ENCODE measurements around the gene KLHL25.
A peak's percentile ranks its signal among the peaks of the same experiment; 100 is the strongest.

The KLHL25 gene

DNA sequence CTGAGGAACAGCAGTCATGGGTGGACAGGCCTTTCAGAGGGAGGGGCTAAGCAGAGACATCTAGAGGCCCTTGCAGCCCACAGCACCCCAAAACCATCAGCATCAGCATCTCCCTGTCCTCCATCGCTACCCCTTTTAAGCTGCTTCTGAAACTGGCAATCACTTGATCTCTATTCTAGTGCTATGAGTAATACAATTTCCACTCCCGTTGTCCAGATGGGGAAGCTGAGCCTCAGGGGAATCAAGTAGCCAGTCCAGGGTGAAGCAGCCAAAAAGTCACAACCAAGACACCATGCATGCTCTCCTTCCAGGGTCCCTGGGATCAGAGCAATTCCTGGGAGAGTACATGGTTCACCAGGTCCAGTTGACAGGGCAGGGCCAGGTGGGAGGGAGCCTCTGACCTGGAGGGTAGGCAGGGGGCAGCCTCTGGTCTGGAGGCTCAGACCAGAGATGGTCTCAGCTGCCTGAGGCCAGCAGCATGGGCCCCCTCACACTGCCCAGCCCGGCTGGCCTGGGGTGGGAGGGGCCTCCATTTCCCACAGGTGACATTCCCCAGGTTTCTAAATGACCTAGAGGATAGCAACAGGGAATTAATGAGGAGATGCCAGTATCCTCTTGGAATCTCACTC is 30.0 kb downstream of the KLHL25 start:
- H3K4me1 ChIP-seq (ENCODE audit: control insufficient read depth, insufficient read depth, low read length), result peaks cover 49% of the 10 kb centered on the region
- H3K9me3 ChIP-seq (ENCODE audit: control insufficient read depth in 2 of 2, low read length in 2 of 2), result no peaks in the 10 kb centered on the region
- H3K36me3 ChIP-seq (ENCODE audit: control insufficient read depth in 2 of 2, insufficient read depth in 2 of 2, low read length in 2 of 2), result peaks cover 0 to 3% of the 10 kb centered on the region in 2 donors
- no peak overlapping the region for H3K9ac ChIP-seq (ENCODE audit: low read length in 2 of 2)
- H3K27ac ChIP-seq (ENCODE audit: low read length), result peak overlapping the region; percentile 90
- no peaks in the 10 kb centered on the region for H3K27me3 ChIP-seq (ENCODE audit: control insufficient read depth in 1 of 2, insufficient read depth in 2 of 2, low read length in 2 of 2)
- H3K4me3 ChIP-seq (ENCODE audit: low read length in 2 of 2), result no peak overlapping the region

DNA sequence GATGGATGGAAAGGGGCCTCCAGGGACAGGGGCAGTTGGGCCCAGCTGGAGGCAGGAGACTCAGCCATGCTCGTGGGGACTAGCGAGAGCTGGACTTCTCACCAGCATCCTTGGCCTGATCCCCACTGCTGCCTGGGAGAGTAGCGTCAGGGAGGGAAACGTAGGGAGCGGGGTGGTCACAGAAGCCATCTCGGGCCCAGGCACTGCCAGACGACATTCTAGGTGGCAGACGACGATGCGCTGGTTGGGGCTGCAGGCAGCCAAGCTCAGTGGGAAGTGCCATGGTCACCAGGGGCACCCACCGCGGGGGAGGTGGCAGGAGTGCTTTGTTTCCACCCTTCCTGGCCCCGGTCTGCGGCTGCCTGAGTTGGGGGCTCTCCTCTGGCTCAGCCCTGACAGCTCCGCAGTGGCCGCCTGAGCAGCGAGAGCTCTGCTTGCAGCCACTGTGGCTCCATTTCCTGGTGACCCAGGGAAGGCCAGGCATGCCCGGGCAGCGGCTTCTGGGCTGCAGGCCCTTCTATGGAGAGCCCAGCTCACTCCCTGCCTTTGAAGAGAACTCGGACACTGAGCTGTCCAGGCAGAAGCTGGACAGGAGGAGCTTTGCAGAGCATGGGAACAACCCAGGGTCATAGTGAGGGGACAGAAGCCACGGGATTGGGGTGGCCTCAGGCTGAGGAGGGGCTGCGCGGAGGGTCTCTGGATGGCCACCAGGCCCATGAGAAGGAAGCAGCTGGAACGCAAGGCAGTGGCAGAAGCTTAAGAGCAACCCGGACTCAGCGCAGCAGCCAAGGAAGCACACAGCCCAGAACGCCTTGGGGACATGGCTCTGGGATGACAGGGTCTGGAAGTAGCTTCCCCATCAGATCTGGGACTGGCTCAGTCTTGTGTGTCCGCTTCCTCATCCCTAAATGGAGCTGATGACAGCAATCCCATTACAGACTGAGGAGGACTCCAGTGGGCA is 30.8 kb downstream of the KLHL25 start:
- no peak overlapping the region for H3K9ac ChIP-seq (ENCODE audit: low read length in 2 of 2)
- H3K27me3 ChIP-seq (ENCODE audit: control insufficient read depth in 1 of 2, insufficient read depth in 2 of 2, low read length in 2 of 2), result no peaks in the 10 kb centered on the region
- peaks cover 54% of the 10 kb centered on the region for H3K4me1 ChIP-seq (ENCODE audit: control insufficient read depth, insufficient read depth, low read length)
- no peaks in the 10 kb centered on the region for H3K9me3 ChIP-seq (ENCODE audit: control insufficient read depth in 2 of 2, low read length in 2 of 2)
- no peaks in the 10 kb centered on the region for H3K36me3 ChIP-seq (ENCODE audit: control insufficient read depth in 2 of 2, insufficient read depth in 2 of 2, low read length in 2 of 2)
- no peak overlapping the region for H3K4me3 ChIP-seq (ENCODE audit: low read length in 2 of 2)
- H3K27ac ChIP-seq (ENCODE audit: low read length), result peak overlapping the region; percentile 90

DNA sequence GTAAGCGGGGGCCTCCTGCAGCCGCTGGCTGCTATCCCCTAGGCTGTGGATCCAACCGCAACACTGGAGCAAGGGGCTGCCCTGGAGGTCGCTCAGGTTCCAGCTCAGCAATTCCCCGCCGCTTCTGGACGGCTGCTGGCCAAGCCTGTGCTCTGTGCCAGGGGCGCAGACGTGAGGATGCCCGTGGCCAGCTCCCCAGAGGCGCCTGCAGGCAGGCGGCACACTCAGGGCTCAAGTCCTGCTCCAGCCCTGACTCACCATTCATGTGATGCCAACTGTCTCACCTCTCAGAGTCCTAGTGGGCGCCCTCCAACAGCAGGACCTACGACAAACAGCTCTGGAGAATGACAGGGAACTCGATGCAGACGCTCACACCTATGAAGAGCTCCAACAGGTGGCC is 31.6 kb downstream of the KLHL25 start:
- peak overlapping the region; percentile 90 for H3K27ac ChIP-seq (ENCODE audit: low read length)
- H3K27me3 ChIP-seq (ENCODE audit: control insufficient read depth in 1 of 2, insufficient read depth in 2 of 2, low read length in 2 of 2), result no peaks in the 10 kb centered on the region
- no peak overlapping the region for H3K9ac ChIP-seq (ENCODE audit: low read length in 2 of 2)
- H3K4me3 ChIP-seq (ENCODE audit: low read length in 2 of 2), result peak overlapping the region in 1 of 2 donors; percentile 22
- H3K9me3 ChIP-seq (ENCODE audit: control insufficient read depth in 2 of 2, low read length in 2 of 2), result no peaks in the 10 kb centered on the region
- H3K36me3 ChIP-seq (ENCODE audit: control insufficient read depth in 2 of 2, insufficient read depth in 2 of 2, low read length in 2 of 2), result no peaks in the 10 kb centered on the region
- peaks cover 60% of the 10 kb centered on the region for H3K4me1 ChIP-seq (ENCODE audit: control insufficient read depth, insufficient read depth, low read length)

DNA sequence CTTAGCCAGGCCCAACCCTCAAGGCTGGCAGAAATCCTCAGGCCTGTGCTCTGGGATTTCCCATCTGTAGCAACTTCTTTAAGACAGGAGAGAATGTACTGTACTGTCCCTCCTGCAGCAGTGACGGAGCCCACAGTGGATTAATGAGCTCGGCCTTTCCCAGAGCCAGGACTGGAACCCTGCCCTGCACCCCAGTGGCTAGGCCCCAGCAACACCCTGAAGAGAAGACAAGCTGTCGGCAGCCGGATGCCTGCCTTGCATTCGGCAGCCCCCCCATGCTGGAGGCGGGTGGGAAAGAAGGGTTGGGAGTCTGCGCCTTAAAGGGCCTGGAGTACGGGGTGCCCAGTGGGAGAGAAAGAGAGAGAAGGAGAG is 32.0 kb downstream of the KLHL25 start:
- Histone ChIP-seq H3K27ac (ENCODE audit: low read length) (peak overlapping the region; percentile 90), H3K9ac (ENCODE audit: low read length in 2 of 2) (peak overlapping the region; percentile 47 to 51), H3K4me1 (ENCODE audit: control insufficient read depth, insufficient read depth, low read length) (peaks cover 64% of the 10 kb centered on the region), H3K9me3 (ENCODE audit: control insufficient read depth in 2 of 2, low read length in 2 of 2) (no peaks in the 10 kb centered on the region), H3K36me3 (ENCODE audit: control insufficient read depth in 2 of 2, insufficient read depth in 2 of 2, low read length in 2 of 2) (no peaks in the 10 kb centered on the region), H3K4me3 (ENCODE audit: low read length in 2 of 2) (peak overlapping the region in 1 of 2 donors; percentile 22), H3K27me3 (ENCODE audit: control insufficient read depth in 1 of 2, insufficient read depth in 2 of 2, low read length in 2 of 2) (no peaks in the 10 kb centered on the region)

DNA sequence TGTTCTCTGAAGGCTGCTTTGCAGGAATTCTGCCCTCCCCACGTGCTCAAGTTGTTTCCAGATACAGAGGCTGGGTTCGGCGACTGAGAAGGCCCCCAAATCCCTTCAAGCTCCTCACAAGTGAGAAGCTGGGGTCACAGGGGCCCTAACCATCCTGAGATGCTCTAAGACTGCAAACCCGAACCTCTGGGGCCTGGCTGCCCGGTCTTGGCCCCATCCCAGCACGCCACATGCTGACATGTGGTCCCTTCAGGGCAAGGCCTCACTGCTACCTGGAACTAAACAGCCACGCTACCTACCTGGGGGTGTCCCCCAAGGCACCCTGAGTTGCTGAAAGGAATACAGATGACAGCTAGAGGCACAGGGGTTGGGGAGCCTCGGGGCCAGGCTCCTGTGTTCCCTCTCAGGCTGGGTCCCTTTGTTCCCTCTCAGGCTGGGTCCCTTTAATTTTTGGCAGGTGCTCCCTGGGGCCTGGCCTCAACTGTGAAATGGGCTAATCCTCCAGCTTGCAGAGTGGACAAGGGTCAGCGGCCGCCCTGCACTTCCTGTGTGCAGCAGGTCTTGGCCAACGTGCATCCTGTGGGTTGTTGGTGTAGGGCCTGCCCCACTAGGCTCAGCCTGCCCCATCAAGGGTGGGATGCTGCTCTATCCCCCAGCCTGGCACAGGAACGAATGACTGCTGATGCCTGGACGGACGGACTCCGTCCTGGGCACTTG is 32.5 kb downstream of the KLHL25 start:
- H3K27ac ChIP-seq (ENCODE audit: low read length), result peak overlapping the region; percentile 90
- H3K9ac ChIP-seq (ENCODE audit: low read length in 2 of 2), result peak overlapping the region; percentile 47 to 51
- no peaks in the 10 kb centered on the region for H3K36me3 ChIP-seq (ENCODE audit: control insufficient read depth in 2 of 2, insufficient read depth in 2 of 2, low read length in 2 of 2)
- H3K27me3 ChIP-seq (ENCODE audit: control insufficient read depth in 1 of 2, insufficient read depth in 2 of 2, low read length in 2 of 2), result no peaks in the 10 kb centered on the region
- peak overlapping the region in 1 of 2 donors; percentile 22 for H3K4me3 ChIP-seq (ENCODE audit: low read length in 2 of 2)
- peaks cover 69% of the 10 kb centered on the region for H3K4me1 ChIP-seq (ENCODE audit: control insufficient read depth, insufficient read depth, low read length)
- H3K9me3 ChIP-seq (ENCODE audit: control insufficient read depth in 2 of 2, low read length in 2 of 2), result no peaks in the 10 kb centered on the region

DNA sequence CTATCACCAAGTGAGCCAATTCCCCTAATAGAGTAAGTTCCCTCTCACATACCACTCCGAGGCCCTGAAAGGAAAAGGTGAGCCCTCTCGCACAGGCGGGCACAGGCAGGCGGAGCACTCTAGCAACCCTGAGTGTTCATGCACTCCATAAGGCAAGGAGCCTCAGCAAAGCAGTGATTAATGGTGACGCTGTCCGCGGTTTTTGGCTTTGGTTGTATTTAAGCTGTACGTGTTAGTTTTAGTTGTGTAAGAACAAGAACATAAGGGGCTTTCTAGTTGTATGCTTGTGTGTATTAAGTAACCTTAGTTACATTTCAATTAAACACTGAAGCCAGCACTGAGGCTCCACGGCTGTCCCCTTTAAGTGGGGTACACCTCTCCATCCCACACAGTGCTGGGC is 33.1 kb downstream of the KLHL25 start:
- H3K27ac ChIP-seq (ENCODE audit: low read length), result peak overlapping the region; percentile 90
- H3K9me3 ChIP-seq (ENCODE audit: control insufficient read depth in 2 of 2, low read length in 2 of 2), result no peaks in the 10 kb centered on the region
- peak overlapping the region in 1 of 2 donors; percentile 47 for H3K9ac ChIP-seq (ENCODE audit: low read length in 2 of 2)
- no peaks in the 10 kb centered on the region for H3K27me3 ChIP-seq (ENCODE audit: control insufficient read depth in 1 of 2, insufficient read depth in 2 of 2, low read length in 2 of 2)
- no peak overlapping the region for H3K4me3 ChIP-seq (ENCODE audit: low read length in 2 of 2)
- peaks cover 70% of the 10 kb centered on the region for H3K4me1 ChIP-seq (ENCODE audit: control insufficient read depth, insufficient read depth, low read length)
- no peaks in the 10 kb centered on the region for H3K36me3 ChIP-seq (ENCODE audit: control insufficient read depth in 2 of 2, insufficient read depth in 2 of 2, low read length in 2 of 2)

DNA sequence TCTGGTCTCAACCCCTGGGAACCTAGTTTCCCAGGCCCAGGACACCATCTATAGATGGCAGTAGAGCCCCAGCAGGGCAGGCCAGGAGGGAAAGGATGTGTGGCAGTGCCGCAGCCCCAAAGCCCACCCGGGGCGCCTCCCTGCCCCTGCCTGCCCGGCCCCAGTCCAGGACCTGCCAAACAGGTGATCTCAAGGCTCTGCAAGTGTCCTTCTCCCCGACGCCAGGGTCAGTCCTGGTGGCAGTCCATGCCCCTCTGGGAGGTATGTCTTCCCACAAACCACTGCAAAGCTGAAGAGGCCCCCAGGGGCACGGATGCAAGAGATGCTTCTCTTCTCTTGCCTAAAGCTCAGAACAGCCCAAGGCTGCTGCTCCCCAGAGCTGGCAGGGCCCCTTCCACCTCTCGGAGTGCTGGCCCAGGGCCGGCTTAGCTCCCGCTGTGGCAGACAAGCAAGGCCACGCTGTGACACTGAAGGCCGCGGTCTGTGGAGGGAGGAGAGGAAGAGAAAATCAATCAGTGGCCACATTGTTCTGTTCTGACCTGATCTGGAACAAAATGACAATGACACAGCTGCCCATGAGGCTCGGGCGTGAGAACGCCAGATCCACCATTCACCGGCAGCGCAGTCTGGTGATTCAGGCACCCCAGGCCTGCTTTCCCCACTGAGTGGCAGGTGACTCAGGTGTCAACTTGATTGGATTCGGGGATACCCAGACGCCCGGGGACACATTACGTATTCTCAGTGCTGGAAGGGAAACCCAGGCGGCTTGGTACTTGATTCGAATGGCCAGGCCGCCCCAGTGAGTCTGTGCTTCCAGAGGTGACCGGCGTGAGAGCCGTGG is 34.0 kb downstream of the KLHL25 start:
- peak overlapping the region in 1 of 2 donors; percentile 21 for H3K9ac ChIP-seq (ENCODE audit: low read length in 2 of 2)
- no peak overlapping the region for H3K4me3 ChIP-seq (ENCODE audit: low read length in 2 of 2)
- H3K9me3 ChIP-seq (ENCODE audit: control insufficient read depth in 2 of 2, low read length in 2 of 2), result no peaks in the 10 kb centered on the region
- H3K27me3 ChIP-seq (ENCODE audit: control insufficient read depth in 1 of 2, insufficient read depth in 2 of 2, low read length in 2 of 2), result no peaks in the 10 kb centered on the region
- H3K27ac ChIP-seq (ENCODE audit: low read length), result peak overlapping the region; percentile 90
- no peaks in the 10 kb centered on the region for H3K36me3 ChIP-seq (ENCODE audit: control insufficient read depth in 2 of 2, insufficient read depth in 2 of 2, low read length in 2 of 2)
- H3K4me1 ChIP-seq (ENCODE audit: control insufficient read depth, insufficient read depth, low read length), result peaks cover 70% of the 10 kb centered on the region

DNA sequence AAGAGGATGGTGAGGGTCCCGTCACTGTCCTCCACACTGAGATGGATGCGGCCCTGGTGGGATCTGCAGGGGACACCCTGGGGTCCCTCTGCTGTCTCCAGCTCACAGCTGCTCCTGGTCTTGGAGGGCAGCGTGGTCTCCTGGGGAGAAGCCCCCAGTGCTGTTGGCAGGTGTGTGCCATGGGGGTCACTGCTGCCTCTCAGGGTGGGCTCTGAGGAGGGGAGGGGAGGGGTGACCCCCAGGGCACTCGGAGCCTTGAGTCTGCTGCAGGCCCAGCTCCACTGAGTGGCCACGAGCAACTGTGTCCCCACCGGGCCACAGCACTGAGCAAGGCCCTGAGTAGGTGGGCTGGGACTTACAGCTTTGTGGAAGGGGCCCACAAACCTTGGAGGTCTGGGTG is 34.7 kb downstream of the KLHL25 start:
- no peaks in the 10 kb centered on the region for H3K36me3 ChIP-seq (ENCODE audit: control insufficient read depth in 2 of 2, insufficient read depth in 2 of 2, low read length in 2 of 2)
- peak overlapping the region; percentile 90 for H3K27ac ChIP-seq (ENCODE audit: low read length)
- no peaks in the 10 kb centered on the region for H3K27me3 ChIP-seq (ENCODE audit: control insufficient read depth in 1 of 2, insufficient read depth in 2 of 2, low read length in 2 of 2)
- no peak overlapping the region for H3K4me3 ChIP-seq (ENCODE audit: low read length in 2 of 2)
- H3K4me1 ChIP-seq (ENCODE audit: control insufficient read depth, insufficient read depth, low read length), result peaks cover 77% of the 10 kb centered on the region
- H3K9me3 ChIP-seq (ENCODE audit: control insufficient read depth in 2 of 2, low read length in 2 of 2), result no peaks in the 10 kb centered on the region
- no peak overlapping the region for H3K9ac ChIP-seq (ENCODE audit: low read length in 2 of 2)

DNA sequence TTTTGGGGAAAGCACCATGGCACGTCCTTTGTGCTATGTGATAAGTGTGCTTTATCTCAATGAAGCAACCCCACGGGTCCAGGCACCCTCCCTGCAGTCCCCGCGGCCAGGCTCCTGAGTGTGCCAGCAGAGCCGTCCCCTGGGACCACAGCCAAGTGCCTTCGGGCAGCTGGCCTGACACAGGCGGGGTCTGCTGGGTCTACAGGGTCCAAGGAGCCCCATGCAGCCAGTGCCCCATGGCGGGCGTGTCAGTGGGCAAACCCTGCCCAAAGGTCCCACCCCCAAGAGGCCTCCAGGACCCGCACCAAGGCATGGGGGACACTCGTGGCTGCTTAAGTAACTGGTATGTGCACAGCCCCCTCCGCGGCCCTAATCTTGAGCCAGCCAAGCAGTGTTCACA is 35.3 kb downstream of the KLHL25 start:
- Histone ChIP-seq H3K27ac (ENCODE audit: low read length) (peak overlapping the region; percentile 90), H3K36me3 (ENCODE audit: control insufficient read depth in 2 of 2, insufficient read depth in 2 of 2, low read length in 2 of 2) (no peaks in the 10 kb centered on the region), H3K27me3 (ENCODE audit: control insufficient read depth in 1 of 2, insufficient read depth in 2 of 2, low read length in 2 of 2) (no peaks in the 10 kb centered on the region), H3K4me3 (ENCODE audit: low read length in 2 of 2) (no peak overlapping the region), H3K9ac (ENCODE audit: low read length in 2 of 2) (no peak overlapping the region), H3K4me1 (ENCODE audit: control insufficient read depth, insufficient read depth, low read length) (peaks cover 74% of the 10 kb centered on the region), H3K9me3 (ENCODE audit: control insufficient read depth in 2 of 2, low read length in 2 of 2) (no peaks in the 10 kb centered on the region)

DNA sequence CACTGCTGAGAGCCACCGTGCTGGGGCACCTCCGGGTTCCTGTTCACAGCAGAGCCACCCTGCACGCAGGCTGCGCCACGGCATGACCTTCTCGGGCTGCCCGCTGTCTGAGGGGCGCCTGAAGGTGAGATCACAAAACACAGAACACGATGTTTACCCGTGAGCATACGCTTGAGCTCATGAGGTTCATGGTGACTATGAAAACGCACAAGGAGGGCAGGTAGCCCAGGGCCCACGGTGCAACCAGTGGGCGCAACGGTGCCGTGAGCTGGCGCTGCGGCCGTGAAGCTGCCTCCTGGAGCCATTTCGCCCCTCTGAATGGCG is 36.1 kb downstream of the KLHL25 start:
- Histone ChIP-seq H3K36me3 (ENCODE audit: control insufficient read depth in 2 of 2, insufficient read depth in 2 of 2, low read length in 2 of 2) (no peaks in the 10 kb centered on the region), H3K9me3 (ENCODE audit: control insufficient read depth in 2 of 2, low read length in 2 of 2) (no peaks in the 10 kb centered on the region), H3K4me1 (ENCODE audit: control insufficient read depth, insufficient read depth, low read length) (peaks cover 66% of the 10 kb centered on the region), H3K27me3 (ENCODE audit: control insufficient read depth in 1 of 2, insufficient read depth in 2 of 2, low read length in 2 of 2) (no peaks in the 10 kb centered on the region), H3K27ac (ENCODE audit: low read length) (no peak overlapping the region), H3K4me3 (ENCODE audit: low read length in 2 of 2) (no peak overlapping the region), H3K9ac (ENCODE audit: low read length in 2 of 2) (no peak overlapping the region)

Measured in stomach smooth muscle (tissue), 2 donors.